Measurements from ENCODE around the gene IQSEC1. TPM values are rescaled to one million over a fixed set of nuclear protein-coding genes. Genes with fewer than 3 reads are reported as not detected.

Gene IQSEC1
- total and polyA plus RNA-seq, 2 of the 8 experiments (the other 6 are each of a cell fraction or from before 2014, with no cell fraction given), result 6.8 to 28.8 TPM

DNA sequence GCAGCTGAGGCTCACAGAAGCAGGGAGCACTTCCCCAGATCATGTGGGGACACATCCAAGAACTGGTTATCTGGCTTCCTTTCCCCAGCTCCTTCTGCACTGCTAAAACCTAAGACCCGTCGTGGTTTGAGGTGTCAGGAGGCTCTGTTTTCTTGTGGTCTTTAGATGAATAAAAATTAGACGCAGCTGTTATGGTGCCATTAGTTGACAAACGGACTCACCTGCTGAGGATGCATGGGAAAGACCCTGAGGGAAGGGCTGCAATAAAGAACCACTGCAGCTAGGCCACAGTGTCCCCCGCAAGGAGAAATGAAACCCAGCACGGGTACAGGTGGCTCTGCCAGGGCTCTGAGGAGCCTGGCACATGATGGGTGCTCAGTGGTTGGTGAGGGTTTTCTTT, 99.4 kb downstream of the IQSEC1 start (continued):
- TF ChIP-seq CBX5 (IDR thresholded peaks at IDR 0.05; ENCODE audit: low read depth, low read length) (no peak), TCF12 (IDR thresholded peaks at IDR 0.05; ENCODE audit: low read depth, low read length) (no peak), CHD1 (IDR thresholded peaks at IDR 0.05; ENCODE audit: low read depth, low read length) (no peak), NRF1 (IDR thresholded peaks at IDR 0.05; ENCODE audit: low read depth, low read length) (no peak), PHF8 (conservative IDR thresholded peaks at IDR 0.05; ENCODE audit: low read depth, low read length) (no peak)
- TF ChIP-seq, protein P1, sequence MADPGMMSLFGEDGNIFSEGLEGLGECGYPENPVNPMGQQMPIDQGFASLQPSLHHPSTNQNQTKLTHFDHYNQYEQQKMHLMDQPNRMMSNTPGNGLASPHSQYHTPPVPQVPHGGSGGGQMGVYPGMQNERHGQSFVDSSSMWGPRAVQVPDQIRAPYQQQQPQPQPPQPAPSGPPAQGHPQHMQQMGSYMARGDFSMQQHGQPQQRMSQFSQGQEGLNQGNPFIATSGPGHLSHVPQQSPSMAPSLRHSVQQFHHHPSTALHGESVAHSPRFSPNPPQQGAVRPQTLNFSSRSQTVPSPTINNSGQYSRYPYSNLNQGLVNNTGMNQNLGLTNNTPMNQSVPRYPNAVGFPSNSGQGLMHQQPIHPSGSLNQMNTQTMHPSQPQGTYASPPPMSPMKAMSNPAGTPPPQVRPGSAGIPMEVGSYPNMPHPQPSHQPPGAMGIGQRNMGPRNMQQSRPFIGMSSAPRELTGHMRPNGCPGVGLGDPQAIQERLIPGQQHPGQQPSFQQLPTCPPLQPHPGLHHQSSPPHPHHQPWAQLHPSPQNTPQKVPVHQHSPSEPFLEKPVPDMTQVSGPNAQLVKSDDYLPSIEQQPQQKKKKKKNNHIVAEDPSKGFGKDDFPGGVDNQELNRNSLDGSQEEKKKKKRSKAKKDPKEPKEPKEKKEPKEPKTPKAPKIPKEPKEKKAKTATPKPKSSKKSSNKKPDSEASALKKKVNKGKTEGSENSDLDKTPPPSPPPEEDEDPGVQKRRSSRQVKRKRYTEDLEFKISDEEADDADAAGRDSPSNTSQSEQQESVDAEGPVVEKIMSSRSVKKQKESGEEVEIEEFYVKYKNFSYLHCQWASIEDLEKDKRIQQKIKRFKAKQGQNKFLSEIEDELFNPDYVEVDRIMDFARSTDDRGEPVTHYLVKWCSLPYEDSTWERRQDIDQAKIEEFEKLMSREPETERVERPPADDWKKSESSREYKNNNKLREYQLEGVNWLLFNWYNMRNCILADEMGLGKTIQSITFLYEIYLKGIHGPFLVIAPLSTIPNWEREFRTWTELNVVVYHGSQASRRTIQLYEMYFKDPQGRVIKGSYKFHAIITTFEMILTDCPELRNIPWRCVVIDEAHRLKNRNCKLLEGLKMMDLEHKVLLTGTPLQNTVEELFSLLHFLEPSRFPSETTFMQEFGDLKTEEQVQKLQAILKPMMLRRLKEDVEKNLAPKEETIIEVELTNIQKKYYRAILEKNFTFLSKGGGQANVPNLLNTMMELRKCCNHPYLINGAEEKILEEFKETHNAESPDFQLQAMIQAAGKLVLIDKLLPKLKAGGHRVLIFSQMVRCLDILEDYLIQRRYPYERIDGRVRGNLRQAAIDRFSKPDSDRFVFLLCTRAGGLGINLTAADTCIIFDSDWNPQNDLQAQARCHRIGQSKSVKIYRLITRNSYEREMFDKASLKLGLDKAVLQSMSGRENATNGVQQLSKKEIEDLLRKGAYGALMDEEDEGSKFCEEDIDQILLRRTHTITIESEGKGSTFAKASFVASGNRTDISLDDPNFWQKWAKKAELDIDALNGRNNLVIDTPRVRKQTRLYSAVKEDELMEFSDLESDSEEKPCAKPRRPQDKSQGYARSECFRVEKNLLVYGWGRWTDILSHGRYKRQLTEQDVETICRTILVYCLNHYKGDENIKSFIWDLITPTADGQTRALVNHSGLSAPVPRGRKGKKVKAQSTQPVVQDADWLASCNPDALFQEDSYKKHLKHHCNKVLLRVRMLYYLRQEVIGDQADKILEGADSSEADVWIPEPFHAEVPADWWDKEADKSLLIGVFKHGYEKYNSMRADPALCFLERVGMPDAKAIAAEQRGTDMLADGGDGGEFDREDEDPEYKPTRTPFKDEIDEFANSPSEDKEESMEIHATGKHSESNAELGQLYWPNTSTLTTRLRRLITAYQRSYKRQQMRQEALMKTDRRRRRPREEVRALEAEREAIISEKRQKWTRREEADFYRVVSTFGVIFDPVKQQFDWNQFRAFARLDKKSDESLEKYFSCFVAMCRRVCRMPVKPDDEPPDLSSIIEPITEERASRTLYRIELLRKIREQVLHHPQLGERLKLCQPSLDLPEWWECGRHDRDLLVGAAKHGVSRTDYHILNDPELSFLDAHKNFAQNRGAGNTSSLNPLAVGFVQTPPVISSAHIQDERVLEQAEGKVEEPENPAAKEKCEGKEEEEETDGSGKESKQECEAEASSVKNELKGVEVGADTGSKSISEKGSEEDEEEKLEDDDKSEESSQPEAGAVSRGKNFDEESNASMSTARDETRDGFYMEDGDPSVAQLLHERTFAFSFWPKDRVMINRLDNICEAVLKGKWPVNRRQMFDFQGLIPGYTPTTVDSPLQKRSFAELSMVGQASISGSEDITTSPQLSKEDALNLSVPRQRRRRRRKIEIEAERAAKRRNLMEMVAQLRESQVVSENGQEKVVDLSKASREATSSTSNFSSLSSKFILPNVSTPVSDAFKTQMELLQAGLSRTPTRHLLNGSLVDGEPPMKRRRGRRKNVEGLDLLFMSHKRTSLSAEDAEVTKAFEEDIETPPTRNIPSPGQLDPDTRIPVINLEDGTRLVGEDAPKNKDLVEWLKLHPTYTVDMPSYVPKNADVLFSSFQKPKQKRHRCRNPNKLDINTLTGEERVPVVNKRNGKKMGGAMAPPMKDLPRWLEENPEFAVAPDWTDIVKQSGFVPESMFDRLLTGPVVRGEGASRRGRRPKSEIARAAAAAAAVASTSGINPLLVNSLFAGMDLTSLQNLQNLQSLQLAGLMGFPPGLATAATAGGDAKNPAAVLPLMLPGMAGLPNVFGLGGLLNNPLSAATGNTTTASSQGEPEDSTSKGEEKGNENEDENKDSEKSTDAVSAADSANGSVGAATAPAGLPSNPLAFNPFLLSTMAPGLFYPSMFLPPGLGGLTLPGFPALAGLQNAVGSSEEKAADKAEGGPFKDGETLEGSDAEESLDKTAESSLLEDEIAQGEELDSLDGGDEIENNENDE (IDR thresholded peaks at IDR 0.05; ENCODE audit: insufficient replicate concordance, low read length), result no peak
